GM19455 (cell line): Measurements from ENCODE around the gene LRRC75B.
"Not testable (repeated sequence)": the region's sequence is repeated elsewhere in the genome, so short reads cannot be mapped to it uniquely, and the experiment has no call there.

Source experiments
- ATAC-seq: cut with Tn5 transposase; IDR thresholded peaks from one replicate; pipeline ENCODE4 v1.9.1; 2021; ENCODE audit not compliant: unreplicated experiment

The LRRC75B gene

GRCh38 chr22:24555165-24556039 is 37.5 kb downstream of the LRRC75B start, which contains the start of gene SNRPD3:
TSS of gene SNRPD3 (plus strand) at chr22:24555999. CDS start at chr22:24557675, 1,676 bp downstream.
- ATAC-seq, result peak; percentile 72

DNA sequence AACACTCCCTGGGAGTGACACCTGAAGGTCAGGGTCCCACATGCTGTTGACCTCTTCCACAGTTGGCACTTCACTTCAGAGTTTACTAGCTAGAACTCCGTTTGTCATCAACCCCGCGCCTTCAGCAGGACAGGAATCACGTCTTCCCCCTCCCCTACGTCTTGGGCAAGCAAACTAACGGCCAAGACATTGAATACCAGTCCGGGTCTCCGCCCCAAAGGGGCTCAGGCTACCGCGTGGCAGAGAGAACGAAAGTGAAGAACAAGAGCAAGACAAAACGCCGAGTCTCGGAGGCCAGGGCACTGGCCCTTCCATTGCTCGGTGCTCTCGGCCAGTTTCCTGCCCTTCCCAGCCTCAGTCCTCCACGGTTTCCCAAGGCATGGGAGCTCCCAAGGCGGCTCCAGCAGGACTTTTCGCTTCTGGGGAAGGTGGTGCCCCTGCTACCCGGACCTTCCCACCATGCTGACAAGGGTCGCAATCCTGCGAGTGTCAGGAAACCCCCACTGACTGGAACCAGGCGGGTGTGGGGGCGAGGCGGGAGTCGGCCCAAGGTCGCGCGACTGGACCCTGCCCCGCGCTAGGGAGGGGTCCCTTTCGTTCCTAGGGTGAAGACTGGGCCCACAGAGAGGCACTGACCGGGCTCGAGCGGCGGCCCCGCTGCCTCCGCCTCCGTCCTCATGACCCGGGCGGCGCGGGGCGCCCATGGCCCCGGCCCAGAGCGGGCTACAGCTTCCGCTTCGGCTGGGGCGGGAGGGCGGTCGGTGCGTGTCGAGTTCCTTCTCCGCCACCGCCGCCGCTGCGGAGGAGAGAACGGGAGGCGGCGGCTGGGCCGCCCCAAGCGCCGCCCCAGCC is 38.3 kb downstream of the LRRC75B start, which contains the start of gene GUCD1:
Gene GUCD1 (minus strand): TSS at position 826 of the 852 bp plus-strand sequence. CDS start 147 bp downstream, at position 679.
- peak; percentile 17 for ATAC-seq

DNA sequence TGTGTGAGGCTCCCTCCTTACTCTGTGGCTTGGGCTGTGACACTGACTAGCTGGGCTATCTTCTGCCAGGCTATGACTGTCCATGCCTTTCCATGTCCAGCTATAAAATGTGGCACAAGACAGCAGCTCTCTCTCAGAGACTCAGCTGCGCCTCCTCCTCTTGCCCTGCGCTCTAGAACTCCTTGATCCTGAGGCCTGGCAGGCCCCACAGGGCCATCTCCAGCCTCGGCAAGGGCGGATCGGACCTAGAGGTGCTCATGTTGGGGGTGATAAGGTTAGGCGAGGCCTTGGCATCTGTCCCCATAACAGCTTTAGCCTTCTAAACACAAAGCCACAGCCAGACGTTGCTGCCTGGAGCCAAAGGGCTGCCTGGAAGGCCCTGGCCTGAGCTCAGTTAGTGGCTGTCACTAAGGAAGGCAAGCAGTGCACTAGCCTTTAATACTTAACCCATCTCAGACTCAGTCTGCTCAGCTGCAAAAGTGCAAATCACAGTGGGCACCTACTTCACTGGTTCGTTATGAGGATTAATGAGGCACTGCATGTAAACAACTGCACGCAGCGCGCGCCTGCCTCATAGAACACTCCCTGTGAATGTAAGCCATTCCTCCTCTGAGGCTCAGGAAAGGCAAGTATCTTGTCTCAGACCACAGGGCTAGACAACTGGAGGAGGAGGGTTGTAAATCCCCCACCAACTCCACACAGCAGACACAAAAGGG is 39.1 kb downstream of the LRRC75B start:
- ATAC-seq, result no peak

- ATAC-seq, result not testable (repeated sequence)
Measured at GRCh38 chr22:24552503-24553286, 40.2 kb downstream of the LRRC75B start.

GRCh38 chr22:24550902-24551435 is 41.9 kb downstream of the LRRC75B start:
- ATAC-seq, result no peak

GRCh38 chr22:24550028-24550901 is 42.6 kb downstream of the LRRC75B start:
- ATAC-seq, result no peak

DNA sequence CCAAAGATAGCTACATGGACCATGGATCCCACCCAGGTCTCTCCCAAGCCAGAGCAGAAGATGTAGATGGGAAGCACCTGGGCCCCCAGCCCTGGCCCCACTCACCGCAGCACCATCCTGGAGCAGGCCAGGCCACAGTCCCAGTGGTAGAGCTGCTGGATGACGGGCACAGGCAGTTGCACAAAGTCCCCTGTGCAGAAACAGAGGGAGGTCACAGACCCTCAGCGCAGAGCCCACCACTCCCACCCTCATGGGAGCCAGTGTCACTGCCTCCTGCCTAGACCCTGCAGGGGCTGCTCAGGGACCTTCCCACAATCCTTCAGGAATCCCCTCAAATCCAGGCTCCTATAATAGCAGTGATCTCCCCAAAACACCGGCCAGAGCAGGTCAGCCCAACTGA is 44.1 kb downstream of the LRRC75B start:
- no peak for ATAC-seq

- no peak for ATAC-seq
Measured at GRCh38 chr22:24543679-24544243, 49.1 kb downstream of the LRRC75B start.

GRCh38 chr22:24543185-24543601 is 49.7 kb downstream of the LRRC75B start:
- no peak for ATAC-seq

DNA sequence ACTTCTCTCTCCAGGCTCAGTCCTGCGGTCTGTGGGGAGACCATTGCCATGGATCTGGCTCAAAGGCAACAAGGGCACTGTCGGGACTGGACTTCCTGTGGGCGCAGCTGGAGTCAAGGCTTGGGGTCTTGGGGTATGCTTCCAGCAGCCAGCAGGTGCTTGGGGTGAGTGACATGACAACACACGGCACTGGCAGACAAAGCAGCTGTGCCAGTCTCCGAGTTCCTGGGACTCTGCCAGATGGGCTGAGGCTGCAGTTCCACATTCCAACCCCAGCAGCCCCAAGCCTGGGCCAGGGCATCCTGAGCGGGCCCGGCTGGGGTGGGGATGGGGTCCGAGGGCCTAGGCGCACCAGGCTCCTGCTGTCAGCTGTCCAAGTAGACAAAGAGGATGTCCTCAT is 50.2 kb downstream of the LRRC75B start:
- no peak for ATAC-seq

DNA sequence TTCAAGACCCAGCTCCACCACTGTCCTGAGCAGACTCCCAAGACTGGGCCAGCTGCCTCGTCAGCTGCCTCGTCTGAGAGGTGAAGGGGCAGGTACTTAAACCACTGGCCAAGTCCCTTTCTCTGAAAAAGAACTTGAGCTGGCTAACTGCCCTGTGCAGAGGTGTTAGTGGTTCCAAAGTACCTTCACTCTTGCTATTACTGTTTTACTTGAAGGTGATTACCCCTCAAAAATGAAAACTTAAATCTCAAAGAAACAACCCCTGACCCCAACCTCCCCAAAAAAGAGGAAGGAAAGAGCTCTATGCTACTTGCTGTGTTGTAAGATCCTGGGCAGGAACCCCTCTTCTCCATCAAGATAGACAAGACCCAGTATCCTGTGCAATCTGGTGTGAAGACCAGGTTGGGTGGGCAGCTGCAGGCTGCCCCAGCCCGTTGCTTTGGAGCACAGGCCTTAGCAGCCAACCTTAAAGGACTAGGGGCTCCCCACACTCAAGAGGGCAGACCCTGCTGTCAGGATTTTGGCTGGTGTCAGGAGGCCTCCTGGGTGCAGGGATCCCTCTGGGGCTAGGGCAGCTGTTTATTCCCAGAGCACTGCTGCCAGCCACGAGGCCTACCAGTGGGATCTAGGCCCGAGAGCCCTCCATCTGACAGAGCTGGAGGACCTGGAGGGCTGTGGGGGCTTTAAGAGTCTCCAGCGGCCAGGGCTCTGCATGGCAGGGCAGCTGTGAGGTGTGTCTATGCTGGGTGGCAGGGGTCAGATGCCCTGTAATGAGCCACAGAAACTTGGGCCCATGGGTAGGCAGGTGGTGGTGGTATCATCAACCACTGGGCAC is 51.0 kb downstream of the LRRC75B start:
- no peak for ATAC-seq

GRCh38 chr22:24540470-24540869 is 52.4 kb downstream of the LRRC75B start:
- ATAC-seq, result no peak

GRCh38 chr22:24536089-24536488 is 56.8 kb downstream of the LRRC75B start:
- ATAC-seq, result no peak
